HL-60 (cell line): ENCODE results near the gene COX17.

Experiments used
- CTCF ChIP-seq: IDR thresholded peaks from one replicate; pipeline ENCODE4 v1.5.1; 2011; ENCODE audit warnings: low read length, control low read depth, inconsistent platforms; ENCODE audit not compliant: insufficient read depth
- POLR2AphosphoS5 ChIP-seq: IDR thresholded peaks from 2 replicates; pipeline ENCODE4 v1.6.1; 2012; ENCODE audit warnings: low read depth
- TF ChIP-seq, protein P1 (sequence below): IDR thresholded peaks from 2 replicates; pipeline ENCODE4 v1.6.1; 2012; ENCODE audit warnings: low read depth; ENCODE audit not compliant: insufficient replicate concordance

- no peak for TF ChIP-seq POLR2AphosphoS5
- TF ChIP-seq CTCF = no peak
- TF ChIP-seq, protein P1, sequence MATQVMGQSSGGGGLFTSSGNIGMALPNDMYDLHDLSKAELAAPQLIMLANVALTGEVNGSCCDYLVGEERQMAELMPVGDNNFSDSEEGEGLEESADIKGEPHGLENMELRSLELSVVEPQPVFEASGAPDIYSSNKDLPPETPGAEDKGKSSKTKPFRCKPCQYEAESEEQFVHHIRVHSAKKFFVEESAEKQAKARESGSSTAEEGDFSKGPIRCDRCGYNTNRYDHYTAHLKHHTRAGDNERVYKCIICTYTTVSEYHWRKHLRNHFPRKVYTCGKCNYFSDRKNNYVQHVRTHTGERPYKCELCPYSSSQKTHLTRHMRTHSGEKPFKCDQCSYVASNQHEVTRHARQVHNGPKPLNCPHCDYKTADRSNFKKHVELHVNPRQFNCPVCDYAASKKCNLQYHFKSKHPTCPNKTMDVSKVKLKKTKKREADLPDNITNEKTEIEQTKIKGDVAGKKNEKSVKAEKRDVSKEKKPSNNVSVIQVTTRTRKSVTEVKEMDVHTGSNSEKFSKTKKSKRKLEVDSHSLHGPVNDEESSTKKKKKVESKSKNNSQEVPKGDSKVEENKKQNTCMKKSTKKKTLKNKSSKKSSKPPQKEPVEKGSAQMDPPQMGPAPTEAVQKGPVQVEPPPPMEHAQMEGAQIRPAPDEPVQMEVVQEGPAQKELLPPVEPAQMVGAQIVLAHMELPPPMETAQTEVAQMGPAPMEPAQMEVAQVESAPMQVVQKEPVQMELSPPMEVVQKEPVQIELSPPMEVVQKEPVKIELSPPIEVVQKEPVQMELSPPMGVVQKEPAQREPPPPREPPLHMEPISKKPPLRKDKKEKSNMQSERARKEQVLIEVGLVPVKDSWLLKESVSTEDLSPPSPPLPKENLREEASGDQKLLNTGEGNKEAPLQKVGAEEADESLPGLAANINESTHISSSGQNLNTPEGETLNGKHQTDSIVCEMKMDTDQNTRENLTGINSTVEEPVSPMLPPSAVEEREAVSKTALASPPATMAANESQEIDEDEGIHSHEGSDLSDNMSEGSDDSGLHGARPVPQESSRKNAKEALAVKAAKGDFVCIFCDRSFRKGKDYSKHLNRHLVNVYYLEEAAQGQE = no peak
These were observed 46.3 kb downstream of the COX17 start for GRCh38 chr3:119630880-119631329.
